ENCODE measurements around the gene HSD17B2. TPM values are rescaled to one million over a fixed set of nuclear protein-coding genes. Genes with fewer than 3 reads are reported as not detected.
A peak's percentile ranks its signal among the peaks of the same experiment; 100 is the strongest.
"Not testable (repeated sequence)": the region's sequence is repeated elsewhere in the genome, so short reads cannot be mapped to it uniquely, and the experiment has no call there.

Gene HSD17B2
- total RNA-seq, 4 donors from 2014 or later = 2.7 to 10.6 (median 4.0) TPM

DNA sequence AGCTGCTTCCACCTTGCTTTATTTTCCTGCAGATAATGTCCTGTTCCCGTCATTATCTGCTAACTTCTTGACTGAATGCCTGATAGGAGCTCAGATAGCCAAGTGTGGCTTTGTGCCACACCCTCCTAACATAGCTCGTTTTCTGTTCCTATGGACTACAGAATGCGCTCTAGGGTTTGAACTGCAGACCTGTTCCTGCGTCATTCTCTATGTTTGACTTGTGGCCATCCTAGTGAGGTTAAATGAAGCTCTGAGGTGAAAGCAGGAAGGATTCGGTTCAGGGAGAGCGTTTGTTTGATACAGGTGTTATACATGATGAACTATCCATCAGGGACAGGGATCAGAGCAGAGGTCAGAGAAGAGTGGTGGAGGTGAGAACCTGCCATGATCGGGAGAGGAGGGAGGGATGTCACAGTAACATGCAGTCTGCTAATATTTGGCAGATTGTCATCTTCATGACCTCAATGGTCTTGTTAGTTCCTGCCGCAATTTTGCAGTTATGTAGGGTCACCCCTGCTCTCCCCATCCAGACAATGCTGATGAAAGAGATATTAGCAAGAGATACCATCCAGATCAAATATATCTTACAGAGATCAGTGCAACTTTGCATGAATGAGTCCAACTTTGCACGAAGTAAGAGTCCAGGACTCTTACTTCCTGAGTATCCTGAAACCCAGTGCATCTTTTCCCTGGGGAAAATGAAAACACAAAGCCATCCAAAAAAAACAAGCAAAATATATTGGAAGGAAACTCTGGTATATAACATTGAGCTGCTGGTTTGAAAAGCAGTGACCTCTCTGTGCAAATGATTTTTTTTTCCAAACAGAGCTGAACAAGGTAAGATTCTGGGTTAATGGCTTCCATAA, 102.1 kb downstream of the HSD17B2 start:
- DNase-seq (ENCODE audit: low spot score in 2 of 2) = no peak
- Histone ChIP-seq H3K27me3 (no peaks in the 10 kb centered on the region), H3K9me3 (no peaks in the 10 kb centered on the region), H3K36me3 (no peaks in the 10 kb centered on the region), H3K4me3 (no peak overlapping the region), H3K4me1 (no peaks in the 10 kb centered on the region), H3K27ac (no peak overlapping the region)
- TF ChIP-seq POLR2AphosphoS5 (IDR thresholded peaks at IDR 0.05) (no peak), EP300 (IDR thresholded peaks at IDR 0.05) (no peak), POLR2A (IDR thresholded peaks at IDR 0.05) (no peak)
- TF ChIP-seq, protein P1, sequence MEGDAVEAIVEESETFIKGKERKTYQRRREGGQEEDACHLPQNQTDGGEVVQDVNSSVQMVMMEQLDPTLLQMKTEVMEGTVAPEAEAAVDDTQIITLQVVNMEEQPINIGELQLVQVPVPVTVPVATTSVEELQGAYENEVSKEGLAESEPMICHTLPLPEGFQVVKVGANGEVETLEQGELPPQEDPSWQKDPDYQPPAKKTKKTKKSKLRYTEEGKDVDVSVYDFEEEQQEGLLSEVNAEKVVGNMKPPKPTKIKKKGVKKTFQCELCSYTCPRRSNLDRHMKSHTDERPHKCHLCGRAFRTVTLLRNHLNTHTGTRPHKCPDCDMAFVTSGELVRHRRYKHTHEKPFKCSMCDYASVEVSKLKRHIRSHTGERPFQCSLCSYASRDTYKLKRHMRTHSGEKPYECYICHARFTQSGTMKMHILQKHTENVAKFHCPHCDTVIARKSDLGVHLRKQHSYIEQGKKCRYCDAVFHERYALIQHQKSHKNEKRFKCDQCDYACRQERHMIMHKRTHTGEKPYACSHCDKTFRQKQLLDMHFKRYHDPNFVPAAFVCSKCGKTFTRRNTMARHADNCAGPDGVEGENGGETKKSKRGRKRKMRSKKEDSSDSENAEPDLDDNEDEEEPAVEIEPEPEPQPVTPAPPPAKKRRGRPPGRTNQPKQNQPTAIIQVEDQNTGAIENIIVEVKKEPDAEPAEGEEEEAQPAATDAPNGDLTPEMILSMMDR (IDR thresholded peaks at IDR 0.05) = no peak
- 84% methylated on average over 9 of the region's 9 CpGs for WGBS

DNA sequence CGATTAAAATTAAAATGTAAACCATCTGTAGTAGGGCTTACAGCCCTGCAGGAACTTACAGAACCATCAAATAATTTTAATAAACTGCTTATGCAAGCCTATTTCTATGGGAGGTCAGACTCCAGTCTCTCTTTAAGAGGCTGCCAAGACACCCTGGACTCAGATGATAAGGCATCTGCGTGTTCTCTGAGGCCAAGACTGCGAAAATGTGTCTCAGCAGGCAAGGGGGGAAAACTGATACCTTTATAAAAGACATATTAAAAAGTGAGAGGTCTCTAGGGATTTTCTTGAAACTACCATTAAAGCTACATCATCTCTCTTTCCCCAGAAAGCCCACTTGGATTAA, 102.7 kb downstream of the HSD17B2 start:
- no peak for DNase-seq (ENCODE audit: low spot score in 2 of 2)
- Histone ChIP-seq H3K9me3 (no peaks in the 10 kb centered on the region), H3K27ac (no peak overlapping the region), H3K27me3 (no peaks in the 10 kb centered on the region), H3K4me3 (no peak overlapping the region), H3K4me1 (no peaks in the 10 kb centered on the region), H3K36me3 (no peaks in the 10 kb centered on the region)
- no peak for TF ChIP-seq POLR2A (IDR thresholded peaks at IDR 0.05)
- TF ChIP-seq EP300 (IDR thresholded peaks at IDR 0.05) = no peak
- TF ChIP-seq POLR2AphosphoS5 (IDR thresholded peaks at IDR 0.05) = no peak
- TF ChIP-seq, protein P1 (IDR thresholded peaks at IDR 0.05) = no peak
- WGBS = 79% methylated on average over 3 of the region's 3 CpGs

DNA sequence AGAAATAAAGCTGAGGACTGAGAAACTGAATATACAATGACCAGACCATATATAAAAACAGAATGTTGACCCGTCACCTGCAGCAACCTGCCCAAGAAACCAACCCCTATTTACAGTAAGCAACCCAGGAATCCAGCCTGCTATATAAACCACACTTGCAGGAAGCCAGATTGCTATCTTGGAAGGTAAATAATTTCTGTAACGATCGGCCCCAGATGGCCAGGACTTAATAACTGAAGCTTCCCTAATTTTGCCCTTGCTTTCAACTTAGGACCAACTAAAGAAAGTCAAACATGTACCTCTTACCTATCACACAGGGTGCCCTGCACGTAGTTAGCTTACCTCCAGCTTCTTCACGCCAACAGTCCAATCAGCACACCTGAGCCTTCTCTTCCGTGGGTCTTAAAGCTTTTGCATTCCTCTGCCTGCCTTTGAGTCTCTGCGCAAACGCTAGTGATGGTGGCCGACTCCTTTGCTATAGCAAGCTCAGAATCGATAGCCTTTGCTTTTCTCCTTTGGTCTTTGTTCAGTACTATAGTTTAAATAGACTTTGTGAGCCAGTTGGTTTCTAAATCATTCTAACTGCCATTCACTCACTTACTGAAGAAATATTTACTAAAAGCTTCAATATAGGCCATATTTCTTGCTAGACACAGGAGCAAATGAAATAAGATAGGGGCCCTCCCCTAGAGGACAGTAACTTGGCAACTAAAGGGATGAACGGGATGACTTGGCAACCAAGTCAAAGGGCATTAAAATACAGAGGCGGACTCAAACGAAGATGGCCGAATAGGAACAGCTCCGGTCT, 103.6 kb downstream of the HSD17B2 start:
- H3K4me1 ChIP-seq = no peaks in the 10 kb centered on the region
- H3K27me3 ChIP-seq = no peaks in the 10 kb centered on the region
- DNase-seq (ENCODE audit: low spot score in 2 of 2) = no peak
- no peak overlapping the region for H3K27ac ChIP-seq
- WGBS = 80% methylated on average over 15 of the region's 15 CpGs
- peak overlapping the region; percentile 26 for H3K4me3 ChIP-seq
- no peaks in the 10 kb centered on the region for H3K9me3 ChIP-seq
- H3K36me3 ChIP-seq = no peaks in the 10 kb centered on the region
- TF ChIP-seq, protein P1 (IDR thresholded peaks at IDR 0.05) = no peak
- TF ChIP-seq POLR2AphosphoS5 (IDR thresholded peaks at IDR 0.05) (no peak), POLR2A (IDR thresholded peaks at IDR 0.05) (no peak), EP300 (IDR thresholded peaks at IDR 0.05) (no peak)

DNA sequence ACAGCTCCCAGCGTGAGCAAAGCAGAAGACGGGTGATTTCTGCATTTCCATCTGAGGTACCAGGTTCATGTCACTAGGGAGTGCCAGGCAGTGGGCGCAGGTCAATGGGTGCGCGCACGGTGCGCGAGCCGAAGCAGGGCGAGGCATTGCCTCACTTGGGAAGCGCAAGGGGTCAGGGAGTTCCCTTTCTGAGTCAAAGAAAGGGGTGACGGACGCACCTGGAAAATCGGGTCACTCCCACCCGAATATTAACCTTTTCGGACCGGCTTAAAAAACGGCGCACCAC, 104.2 kb downstream of the HSD17B2 start:
- not testable (repeated sequence) for H3K4me1 ChIP-seq; H3K9me3 ChIP-seq; DNase-seq (ENCODE audit: low spot score in 2 of 2); H3K27me3 ChIP-seq; H3K27ac ChIP-seq; H3K36me3 ChIP-seq
- WGBS = 52% methylated on average over 19 of the region's 19 CpGs
- H3K4me3 ChIP-seq = peak overlapping the region; percentile 26

DNA sequence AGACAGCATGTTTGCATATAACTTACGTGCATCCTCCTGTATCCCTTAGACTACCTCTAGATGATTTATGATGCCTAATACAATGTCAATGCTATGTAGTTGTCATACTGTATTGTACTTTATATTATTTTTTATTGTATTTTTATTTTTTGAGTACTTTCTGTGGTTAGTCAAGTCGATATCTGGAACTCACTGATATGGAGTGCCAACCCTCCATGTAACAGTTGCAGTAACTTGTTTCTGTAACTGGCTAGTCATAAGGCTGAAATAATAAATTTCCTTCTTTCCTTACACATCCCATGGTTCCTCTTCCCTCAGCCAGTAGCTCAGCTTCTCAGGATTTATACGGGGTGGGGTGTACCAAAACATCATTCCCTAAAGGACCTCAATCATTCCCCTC, 111.5 kb downstream of the HSD17B2 start:
- no peaks in the 10 kb centered on the region for H3K4me1 ChIP-seq
- WGBS = 65% methylated on average over 3 of the region's 3 CpGs
- H3K4me3 ChIP-seq = no peak overlapping the region

More for the DNA sequence above, 111.5 kb downstream of the HSD17B2 start:
- no peak for DNase-seq (ENCODE audit: low spot score in 2 of 2)
- no peaks in the 10 kb centered on the region for H3K9me3 ChIP-seq
- H3K27me3 ChIP-seq = no peaks in the 10 kb centered on the region
- H3K27ac ChIP-seq = no peak overlapping the region
- peaks cover 23% of the 10 kb centered on the region for H3K36me3 ChIP-seq
- TF ChIP-seq, protein P1 (IDR thresholded peaks at IDR 0.05) = no peak
- TF ChIP-seq EP300 (IDR thresholded peaks at IDR 0.05) = no peak
- TF ChIP-seq POLR2A (IDR thresholded peaks at IDR 0.05) = no peak
- TF ChIP-seq POLR2AphosphoS5 (IDR thresholded peaks at IDR 0.05) = no peak

Data from suprapubic skin (tissue), 4 donors.